OCI-LY7 (cell line): ENCODE results near the gene CDK12.
A peak's percentile ranks its signal among the peaks of the same experiment; 100 is the strongest.

ENCODE experiments used
- EZH2phosphoT487 ChIP-seq: fragments of 200-600 bp; sonication (generic); IDR thresholded peaks from 2 replicates; pipeline ENCODE4 v1.6.1; 2018; ENCODE audit warnings: low read depth, borderline replicate concordance, mild to moderate bottlenecking, mixed run types, antibody characterized with exemption, low read length, moderate library complexity, mixed read lengths
- TF ChIP-seq, protein P1 (sequence below): fragments of 200-600 bp; sonication (generic); conservative IDR thresholded peaks from 2 replicates; pipeline ENCODE4 v1.5.1; 2014; ENCODE audit warnings: mild to moderate bottlenecking, antibody characterized with exemption, low read length, moderate library complexity, mixed read lengths

DNA sequence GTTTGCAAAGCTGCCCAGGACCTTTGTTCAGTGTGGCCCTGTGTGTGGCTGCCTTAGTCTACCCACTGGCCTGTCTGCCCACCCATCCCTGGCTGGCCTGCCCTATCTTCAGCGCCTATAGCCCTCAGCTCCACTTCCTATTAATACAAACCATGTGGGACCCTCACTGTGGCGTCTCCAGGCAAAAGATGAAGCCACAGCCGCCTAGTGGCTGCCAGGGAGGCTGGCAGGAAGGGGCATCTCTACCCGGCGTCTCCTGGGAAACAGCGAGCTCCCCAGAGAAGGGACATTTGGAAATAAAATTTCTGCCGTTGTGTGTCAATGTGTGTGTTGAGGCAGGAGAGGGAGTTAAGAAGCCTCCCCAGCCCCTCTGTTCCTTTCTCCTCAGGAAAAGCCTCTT is 114.9 kb downstream of the CDK12 start:
- TF ChIP-seq, protein P1, sequence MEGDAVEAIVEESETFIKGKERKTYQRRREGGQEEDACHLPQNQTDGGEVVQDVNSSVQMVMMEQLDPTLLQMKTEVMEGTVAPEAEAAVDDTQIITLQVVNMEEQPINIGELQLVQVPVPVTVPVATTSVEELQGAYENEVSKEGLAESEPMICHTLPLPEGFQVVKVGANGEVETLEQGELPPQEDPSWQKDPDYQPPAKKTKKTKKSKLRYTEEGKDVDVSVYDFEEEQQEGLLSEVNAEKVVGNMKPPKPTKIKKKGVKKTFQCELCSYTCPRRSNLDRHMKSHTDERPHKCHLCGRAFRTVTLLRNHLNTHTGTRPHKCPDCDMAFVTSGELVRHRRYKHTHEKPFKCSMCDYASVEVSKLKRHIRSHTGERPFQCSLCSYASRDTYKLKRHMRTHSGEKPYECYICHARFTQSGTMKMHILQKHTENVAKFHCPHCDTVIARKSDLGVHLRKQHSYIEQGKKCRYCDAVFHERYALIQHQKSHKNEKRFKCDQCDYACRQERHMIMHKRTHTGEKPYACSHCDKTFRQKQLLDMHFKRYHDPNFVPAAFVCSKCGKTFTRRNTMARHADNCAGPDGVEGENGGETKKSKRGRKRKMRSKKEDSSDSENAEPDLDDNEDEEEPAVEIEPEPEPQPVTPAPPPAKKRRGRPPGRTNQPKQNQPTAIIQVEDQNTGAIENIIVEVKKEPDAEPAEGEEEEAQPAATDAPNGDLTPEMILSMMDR = peak; percentile 71
- no peak for TF ChIP-seq EZH2phosphoT487
